HG02763 (cell line): ENCODE results near the gene CROT.

Source experiments
- ATAC-seq: cut with Tn5 transposase; IDR thresholded peaks from one replicate; pipeline ENCODE4 v1.9.1; 2021; ENCODE audit warnings: mild to moderate bottlenecking, moderate library complexity; ENCODE audit not compliant: unreplicated experiment

Gene CROT

GRCh38 chr7:87413951-87414793, 68.7 kb downstream of the CROT start:
- no peak for ATAC-seq

DNA sequence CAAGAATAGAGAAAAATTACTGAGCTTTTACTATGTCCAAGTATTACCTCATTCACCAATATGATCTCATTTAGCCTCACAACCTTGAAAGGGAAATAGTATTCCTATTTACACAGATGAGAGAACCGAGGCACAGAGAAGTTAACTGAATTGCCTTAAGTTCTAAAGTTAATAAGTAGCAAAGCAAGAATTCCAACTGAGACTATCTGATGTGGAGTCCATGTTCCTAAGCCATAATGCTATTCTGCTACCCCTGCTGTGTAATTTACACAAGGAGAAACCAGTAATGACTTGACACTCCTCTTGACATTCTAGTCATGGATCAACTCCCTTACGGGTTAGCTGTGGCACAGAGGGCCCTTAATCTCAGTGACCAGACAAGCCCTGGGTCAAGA, 69.3 kb downstream of the CROT start:
- no peak for ATAC-seq

DNA sequence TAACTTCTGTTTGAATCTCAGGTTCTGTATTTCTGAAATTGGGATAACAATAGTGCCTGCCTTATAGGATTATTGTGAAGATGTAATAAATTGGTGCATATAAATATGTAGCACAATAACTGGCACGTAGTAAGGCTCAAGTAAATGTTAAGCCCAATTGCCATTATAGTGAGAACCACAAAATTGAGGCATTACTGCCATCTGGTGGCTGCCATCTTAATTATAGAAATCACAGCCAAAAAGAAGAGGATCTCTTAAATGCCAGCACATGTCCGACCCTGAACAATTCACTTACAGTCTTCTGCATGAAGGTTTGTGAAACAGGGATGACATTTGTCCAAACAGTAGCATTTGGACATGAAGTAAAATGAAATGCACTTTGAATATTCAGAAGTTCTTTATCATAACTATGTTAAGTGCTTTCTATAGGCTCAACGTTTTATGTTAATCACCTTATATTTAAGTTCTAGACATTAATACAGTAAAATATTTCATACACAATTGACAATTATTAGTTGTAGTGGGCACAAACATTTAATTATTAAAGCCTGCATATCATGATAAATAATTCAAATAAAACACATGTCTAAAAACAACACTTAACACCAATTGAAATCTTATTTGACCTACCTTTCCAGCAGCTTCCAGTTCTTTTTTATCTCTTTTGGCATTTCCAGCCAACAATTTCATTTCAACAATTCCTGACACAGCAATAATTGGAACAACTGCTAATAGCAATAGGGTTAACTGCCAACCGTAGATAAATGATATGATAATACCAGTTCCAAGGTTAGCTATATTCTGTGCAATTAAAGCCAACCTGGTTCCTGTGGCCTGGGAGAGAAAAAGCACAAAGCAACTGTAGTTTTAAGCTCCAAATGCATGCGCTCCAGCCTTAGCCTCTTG, 71.5 kb downstream of the CROT start:
- no peak for ATAC-seq

DNA sequence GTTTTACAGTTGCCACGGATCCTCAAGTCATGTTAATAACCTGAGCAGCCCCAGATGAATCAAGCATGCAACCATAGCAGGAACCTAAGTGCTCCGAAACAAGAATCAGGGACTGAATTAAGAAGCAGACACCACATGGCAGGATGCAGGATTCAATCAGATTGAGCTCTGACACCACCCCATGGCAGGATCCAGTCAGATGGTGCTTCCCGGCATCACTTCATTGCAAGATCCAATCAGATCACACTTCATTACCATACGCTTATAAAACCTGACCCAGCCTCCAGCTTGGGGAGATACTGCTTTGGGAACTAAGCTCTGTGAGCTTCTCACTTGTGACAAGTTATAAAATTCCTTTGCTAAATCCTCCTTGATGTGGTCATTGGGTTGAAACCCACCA, 74.7 kb downstream of the CROT start:
- no peak for ATAC-seq

GRCh38 chr7:87424075-87424474, 78.6 kb downstream of the CROT start:
- no peak for ATAC-seq

GRCh38 chr7:87426160-87426559, 80.7 kb downstream of the CROT start:
- ATAC-seq, result peak; percentile 47

GRCh38 chr7:87427288-87427687, 81.8 kb downstream of the CROT start:
- no peak for ATAC-seq

DNA sequence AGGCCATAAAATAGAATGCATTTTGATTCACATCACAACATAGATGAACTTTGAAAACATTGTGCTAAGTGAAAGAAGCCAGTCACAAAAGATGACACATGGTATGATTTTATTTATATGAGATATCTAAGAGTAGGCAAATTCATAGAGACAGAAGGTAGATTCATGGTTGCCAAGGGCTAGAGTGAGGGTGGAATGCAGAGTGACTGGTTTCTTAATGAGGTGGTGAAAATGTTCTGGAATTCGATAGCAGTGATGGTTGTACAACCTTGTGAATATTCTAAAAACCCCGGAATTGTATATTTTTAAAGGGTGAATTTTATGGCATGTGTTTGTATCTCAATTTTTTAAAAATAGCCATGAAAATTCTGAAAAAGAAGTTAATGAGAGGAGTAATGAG, 87.1 kb downstream of the CROT start:
- no peak for ATAC-seq

DNA sequence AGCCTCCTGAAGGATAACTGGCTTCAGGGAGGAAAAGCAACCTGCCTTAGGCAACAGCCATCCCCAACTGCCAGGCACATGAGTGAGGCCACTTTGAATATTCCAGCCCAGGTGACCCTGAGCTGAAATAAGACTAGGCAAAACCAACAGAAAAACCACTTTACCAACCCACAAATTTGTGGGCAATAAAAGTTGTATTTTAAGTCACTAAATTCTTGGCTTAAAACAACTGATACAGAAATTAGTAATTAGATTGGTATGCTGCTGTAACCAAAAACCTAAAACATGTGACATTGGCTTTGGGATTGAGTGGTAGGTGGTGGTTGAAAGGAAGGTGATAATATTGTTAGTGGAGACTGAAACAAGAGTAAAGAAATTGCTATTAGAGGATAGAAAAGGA, 90.1 kb downstream of the CROT start:
- ATAC-seq, result no peak

- ATAC-seq, result peak; percentile 95
Measured at GRCh38 chr7:87445897-87446296, 100.4 kb downstream of the CROT start.

DNA sequence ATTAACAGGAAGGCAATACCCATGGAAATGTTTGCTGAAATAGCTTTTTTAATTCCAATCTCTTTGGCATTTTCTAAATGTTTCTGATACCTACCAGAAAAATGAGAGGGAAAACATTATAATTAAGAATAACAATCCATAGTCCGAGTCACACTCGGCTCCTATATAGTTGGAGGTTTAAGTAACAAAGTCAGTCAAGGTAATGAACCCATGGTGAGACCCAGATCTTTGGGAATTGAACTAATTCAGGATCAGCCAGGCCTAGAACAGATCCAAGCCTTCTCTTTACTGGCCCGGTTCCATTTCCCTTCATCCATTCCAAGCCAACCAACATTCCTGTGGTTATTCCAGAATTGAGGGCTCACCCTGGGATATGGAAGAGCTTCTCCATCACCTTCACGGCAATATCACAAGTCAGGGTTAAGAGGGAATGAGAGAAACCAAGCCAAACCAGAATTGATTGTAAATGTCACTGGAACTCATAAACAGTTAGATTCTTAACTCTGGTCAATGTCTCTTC, 101.7 kb downstream of the CROT start:
- no peak for ATAC-seq

DNA sequence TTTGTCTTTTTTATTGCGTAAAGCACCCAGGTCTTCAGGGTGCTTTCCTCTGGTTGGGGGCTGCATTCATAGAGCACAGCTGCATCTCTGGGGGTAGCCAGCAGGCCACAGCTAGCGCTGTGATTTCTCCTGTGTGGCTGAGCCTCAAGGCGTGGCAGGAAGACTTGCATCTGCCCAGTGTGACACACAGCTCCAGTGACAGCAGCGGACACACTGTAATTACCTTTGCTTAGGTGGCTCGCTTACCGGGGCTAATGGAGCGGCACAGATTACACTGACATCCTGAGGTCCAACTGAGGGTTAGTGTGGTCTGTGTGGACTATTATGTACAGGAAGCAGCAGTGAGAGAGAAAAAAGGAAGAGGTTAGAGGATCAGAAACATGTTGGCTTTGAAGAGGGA, 102.9 kb downstream of the CROT start:
- ATAC-seq, result no peak
